PC-3 (cell line): ENCODE results near the gene CHST3. TPM values are rescaled to one million over a fixed set of nuclear protein-coding genes. Genes with fewer than 3 reads are reported as not detected.
A peak's percentile ranks its signal among the peaks of the same experiment; 100 is the strongest.

Source experiments
- ATAC-seq: fragments of 200-7000 bp; cut with Tn5 transposase; 2 replicates; pipeline ENCODE4 v1.9.1; 2020; ENCODE audit warnings: mild to moderate bottlenecking, moderate library complexity
- BruUV-seq: library from RNA; stranded (reverse); fragments of 400-500 nt; replicated peaks from 2 replicates; lab custom pipeline; 2021; lab: Mats Ljungman, UMichigan
- CTCF ChIA-PET: fragments of 300-600 bp; sonication (Branson Sonifier 250); formaldehyde crosslinking; loops from one replicate; lab custom pipeline; 2022; ENCODE audit warnings: antibody characterized with exemption; lab: Charles Lee
- POLR2A ChIA-PET: fragments of 300-600 bp; sonication (Branson Sonifier 250); formaldehyde crosslinking; loops from one replicate; lab custom pipeline; 2022; ENCODE audit warnings: antibody characterized with exemption; ENCODE audit not compliant: unreplicated experiment; lab: Charles Lee
- DNase-seq: peaks from one replicate; pipeline ENCODE4 v3.0.0-alpha.2; 2015
- H2AFZ ChIP-seq: fragments of 300-600 bp; sonication (generic); 2 replicates; pipeline ENCODE4 v1.6.0; 2016; ENCODE audit warnings: antibody characterized with exemption, low read length
- H3F3A ChIP-seq: fragments of 300-600 bp; sonication (generic); one replicate; pipeline ENCODE4 v1.6.0; 2017; ENCODE audit warnings: antibody characterized with exemption, low read length, control low read depth, mild to moderate bottlenecking; ENCODE audit not compliant: unreplicated experiment
- H3K27ac ChIP-seq: fragments of 300-600 bp; sonication (generic); 2 replicates; pipeline ENCODE4 v1.5.1; 2016; ENCODE audit warnings: mild to moderate bottlenecking, low read length
- H3K27me3 ChIP-seq: fragments of 300-600 bp; sonication (generic); 2 replicates; pipeline ENCODE4 v1.6.1; 2016; ENCODE audit warnings: low read length, mixed read lengths
- H3K36me3 ChIP-seq: fragments of 300-600 bp; sonication (generic); 2 replicates; pipeline ENCODE4 v1.6.1; 2016; ENCODE audit warnings: low read depth, mixed run types, low read length, mixed read lengths
- H3K4me1 ChIP-seq: fragments of 300-600 bp; sonication (generic); 2 replicates; pipeline ENCODE4 v1.5.1; 2016; ENCODE audit warnings: low read length; ENCODE audit not compliant: insufficient read depth
- H3K4me2 ChIP-seq: fragments of 300-600 bp; sonication (generic); 2 replicates; pipeline ENCODE4 v1.6.0; 2016; ENCODE audit warnings: low read length
- H3K4me3 ChIP-seq: fragments of 300-600 bp; sonication (generic); 2 replicates; pipeline ENCODE4 v1.5.1; 2016; ENCODE audit warnings: mild to moderate bottlenecking, low read length, mixed read lengths
- H3K79me2 ChIP-seq: fragments of 300-600 bp; sonication (generic); 2 replicates; pipeline ENCODE4 v1.6.1; 2017; ENCODE audit warnings: low read length, mixed read lengths
- H3K9ac ChIP-seq: fragments of 300-600 bp; sonication (generic); 2 replicates; pipeline ENCODE4 v1.6.0; 2016; ENCODE audit warnings: mild to moderate bottlenecking, low read length
- H3K9me2 ChIP-seq: fragments of 300-600 bp; sonication (generic); replicated peaks from 2 replicates; pipeline ENCODE4 v1.6.1; 2016; ENCODE audit warnings: mixed run types, low read length, mixed read lengths
- H3K9me3 ChIP-seq: fragments of 300-600 bp; sonication (generic); 2 replicates; pipeline ENCODE4 v1.6.1; 2016; ENCODE audit warnings: low read length, mixed read lengths
- H4K20me1 ChIP-seq: fragments of 300-600 bp; sonication (generic); 2 replicates; pipeline ENCODE4 v1.6.1; 2016; ENCODE audit warnings: low read length, mixed read lengths
- CTCF ChIP-seq: fragments of 300-600 bp; sonication (generic); conservative IDR thresholded peaks from 2 replicates; pipeline ENCODE4 v1.5.1; 2017; ENCODE audit warnings: antibody characterized with exemption, low read depth, mild to moderate bottlenecking, low read length
- EZH2 ChIP-seq: fragments of 300-600 bp; sonication (generic); IDR thresholded peaks from one replicate; pipeline ENCODE4 v1.6.1; 2017; ENCODE audit warnings: antibody characterized with exemption, mild to moderate bottlenecking, low read length; ENCODE audit not compliant: unreplicated experiment
- EZH2phosphoT487 ChIP-seq: fragments of 300-600 bp; sonication (generic); IDR thresholded peaks from 2 replicates; pipeline ENCODE4 v1.6.1; 2018; ENCODE audit warnings: mild to moderate bottlenecking, antibody characterized with exemption, low read length, borderline replicate concordance
- intact Hi-C: fragments of 100-400 bp; cut with micrococcal nuclease; formaldehyde crosslinking; loops from 2 replicates; pipeline ENCODE4 v1.9.0; 2023
- total RNA-seq: library from RNA; depleted of rRNA; stranded (reverse); fragments of >200 nt; gene quantifications from 2 replicates; pipeline ENCODE4 v1.2.3, GENCODE V29; 2014

The CHST3 gene
- total RNA-seq, 1 experiment from 2014 or later, result 12.7 TPM

GRCh38 chr10:71970869-71971268, 6.7 kb downstream of the CHST3 start:
- H4K20me1 ChIP-seq, result peaks cover 4% of the 10 kb centered on the region; the same call in 1 of the 2 replicates
- BruUV-seq, result TSS peak; percentile 22
- ATAC-seq (peak; percentile 42), DNase-seq (peak; percentile 72)
- H3K79me2 ChIP-seq, result peaks cover 87% of the 10 kb centered on the region
- CTCF ChIA-PET, result interaction anchor here (0.5 to 1.4 kb wide), 4 partner anchors 75 to 562 kb away, joined by 3 to 6 read pairs (median 3); no protein-coding TSS in a partner anchor
- H2AFZ ChIP-seq, result no peak overlapping the region
- TF ChIP-seq EZH2 (no peak), EZH2phosphoT487 (no peak), CTCF (no peak)
- H3K9me3 ChIP-seq, result no peaks in the 10 kb centered on the region
- H3K9me2 ChIP-seq, result no peaks in the 10 kb centered on the region
- peak overlapping the region; percentile 39; the same call in 1 of the 2 replicates for H3K4me3 ChIP-seq
- H3K4me1 ChIP-seq, result peaks cover 99% of the 10 kb centered on the region
- no peak overlapping the region for H3K9ac ChIP-seq
- no peaks in the 10 kb centered on the region for H3K36me3 ChIP-seq
- no peaks in the 10 kb centered on the region for H3F3A ChIP-seq
- peak overlapping the region; percentile 81 for H3K27ac ChIP-seq
- intact Hi-C loops, result loop anchor here (1.0 to 5.0 kb wide), 2 partner anchors 56 to 75 kb away; no protein-coding TSS in a partner anchor
- H3K27me3 ChIP-seq, result no peaks in the 10 kb centered on the region
- POLR2A ChIA-PET, result no interaction called here
- peak overlapping the region; percentile 98 for H3K4me2 ChIP-seq

GRCh38 chr10:71971311-71971731, 7.1 kb downstream of the CHST3 start:
- H3K79me2 ChIP-seq, result peaks cover 83% of the 10 kb centered on the region
- no TSS peak for BruUV-seq
- no peak for ATAC-seq
- intact Hi-C loops, result loop anchor here (5.0 kb wide), 1 partner anchor 56 kb away; no protein-coding TSS in a partner anchor
- H3K4me1 ChIP-seq, result peaks cover 99% of the 10 kb centered on the region
- no peak overlapping the region for H2AFZ ChIP-seq
- peak overlapping the region; percentile 39; the same call in 1 of the 2 replicates for H3K4me3 ChIP-seq
- CTCF ChIA-PET, result interaction anchor here (1.0 to 1.4 kb wide), 2 partner anchors 75 to 77 kb away, joined by 3 to 6 read pairs; no protein-coding TSS in a partner anchor
- H3K27ac ChIP-seq, result peak overlapping the region; percentile 81
- H3K36me3 ChIP-seq, result no peaks in the 10 kb centered on the region
- H3K9me3 ChIP-seq, result no peaks in the 10 kb centered on the region
- H4K20me1 ChIP-seq, result peaks cover 4% of the 10 kb centered on the region; the same call in 1 of the 2 replicates
- no peak for DNase-seq
- H3F3A ChIP-seq, result peaks cover 1% of the 10 kb centered on the region
- H3K9ac ChIP-seq, result no peak overlapping the region
- H3K4me2 ChIP-seq, result peak overlapping the region; percentile 98
- TF ChIP-seq CTCF (no peak), EZH2phosphoT487 (no peak), EZH2 (no peak)
- H3K9me2 ChIP-seq, result no peaks in the 10 kb centered on the region
- POLR2A ChIA-PET, result no interaction called here
- no peaks in the 10 kb centered on the region for H3K27me3 ChIP-seq
